HEK293 (cell line): ENCODE measurements around the gene MPHOSPH9.

Experiments used
- ZBTB17 ChIP-seq: fragments of 450-650 bp; formaldehyde crosslinking; IDR thresholded peaks from 2 replicates; pipeline ENCODE4 v1.5.1; 2016; ENCODE audit warnings: missing biosample characterization, missing genetic modification characterization
- ZNF621 ChIP-seq: fragments of 450-650 bp; formaldehyde crosslinking; IDR thresholded peaks from 2 replicates; pipeline ENCODE4 v1.5.1; 2017; ENCODE audit warnings: missing biosample characterization, missing genetic modification characterization
- ZNF777 ChIP-seq: fragments of 450-650 bp; formaldehyde crosslinking; IDR thresholded peaks from 2 replicates; pipeline ENCODE4 v1.5.1; 2017; ENCODE audit warnings: missing biosample characterization, missing genetic modification characterization, borderline replicate concordance
- ZSCAN16 ChIP-seq: fragments of 450-650 bp; formaldehyde crosslinking; IDR thresholded peaks from 2 replicates; pipeline ENCODE4 v1.5.1; 2016; ENCODE audit warnings: missing biosample characterization, missing genetic modification characterization
- TF ChIP-seq, protein P1 (sequence below): fragments of 450-650 bp; formaldehyde crosslinking; IDR thresholded peaks from 2 replicates; pipeline ENCODE4 v1.5.1; 2016; ENCODE audit warnings: missing biosample characterization, missing genetic modification characterization

GRCh38 chr12:123135688-123136087 is 97.3 kb downstream of the MPHOSPH9 start:
- TF ChIP-seq, protein P1, sequence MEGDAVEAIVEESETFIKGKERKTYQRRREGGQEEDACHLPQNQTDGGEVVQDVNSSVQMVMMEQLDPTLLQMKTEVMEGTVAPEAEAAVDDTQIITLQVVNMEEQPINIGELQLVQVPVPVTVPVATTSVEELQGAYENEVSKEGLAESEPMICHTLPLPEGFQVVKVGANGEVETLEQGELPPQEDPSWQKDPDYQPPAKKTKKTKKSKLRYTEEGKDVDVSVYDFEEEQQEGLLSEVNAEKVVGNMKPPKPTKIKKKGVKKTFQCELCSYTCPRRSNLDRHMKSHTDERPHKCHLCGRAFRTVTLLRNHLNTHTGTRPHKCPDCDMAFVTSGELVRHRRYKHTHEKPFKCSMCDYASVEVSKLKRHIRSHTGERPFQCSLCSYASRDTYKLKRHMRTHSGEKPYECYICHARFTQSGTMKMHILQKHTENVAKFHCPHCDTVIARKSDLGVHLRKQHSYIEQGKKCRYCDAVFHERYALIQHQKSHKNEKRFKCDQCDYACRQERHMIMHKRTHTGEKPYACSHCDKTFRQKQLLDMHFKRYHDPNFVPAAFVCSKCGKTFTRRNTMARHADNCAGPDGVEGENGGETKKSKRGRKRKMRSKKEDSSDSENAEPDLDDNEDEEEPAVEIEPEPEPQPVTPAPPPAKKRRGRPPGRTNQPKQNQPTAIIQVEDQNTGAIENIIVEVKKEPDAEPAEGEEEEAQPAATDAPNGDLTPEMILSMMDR (tag by site-specific recombination) = no peak
- TF ChIP-seq ZSCAN16 (tag by site-specific recombination) (no peak), ZNF621 (tag by site-specific recombination) (no peak), ZBTB17 (tag by site-specific recombination) (no peak), ZNF777 (no peak)
